Adrenal gland (tissue), 12 donors: ENCODE data around the gene RAMACL. TPM values are rescaled to one million over a fixed set of nuclear protein-coding genes. Genes with fewer than 3 reads are reported as not detected.

Source experiments
- DNase-seq, 7 donors: peaks; one replicate each; pipeline ENCODE4 v3.0.0-alpha.2; 2019 to 2020
- H3K27ac ChIP-seq, 5 donors: fragments of 200-600 bp; sonication (generic) in 4 of 5; 1 replicate in 3 of 5; 2 replicates in 2 of 5; pipeline versions ENCODE4 v1.5.1 to v1.8.0; 2016 to 2020; ENCODE audit warnings: mild to moderate bottlenecking in 1 of 5
- H3K27me3 ChIP-seq: fragments of 200-600 bp; 2 replicates; pipeline ENCODE4 v1.8.0; 2021
- H3K36me3 ChIP-seq, 2 donors: fragments of 200-600 bp; replicated peaks in 1 of 2; 1 replicate in 1 of 2; 2 replicates in 1 of 2; pipeline versions ENCODE4 v1.5.1 to v1.8.0; 2018 to 2022
- H3K4me1 ChIP-seq, 2 donors: fragments of 200-600 bp; replicated peaks in 1 of 2; 1 replicate in 1 of 2; 2 replicates in 1 of 2; pipeline versions ENCODE4 v1.5.1 to v1.8.0; 2018 to 2021
- H3K4me3 ChIP-seq, 4 donors: fragments of 200-600 bp; sonication (generic) in 3 of 4; one replicate each; pipeline ENCODE4 v1.5.1; 2016 to 2018
- H3K9me3 ChIP-seq, 3 donors: fragments of 200-600 bp; sonication (generic) in 1 of 3; replicated peaks in 1 of 3; 1 replicate in 2 of 3; 2 replicates in 1 of 3; pipeline versions ENCODE4 v1.5.1 to v1.8.0; 2016 to 2021
- CTCF ChIP-seq, 6 experiments: fragments of 450-650 bp in 4 of 6; fragments of 200-600 bp in 2 of 6; sonication (generic) in 1 of 6; IDR thresholded peaks; 1 replicate in 5 of 6; 2 replicates in 1 of 6; pipeline versions ENCODE4 v1.5.1 to v1.8.0; 2016 to 2021; ENCODE audit warnings: antibody characterized with exemption in 6 of 6, mild to moderate bottlenecking in 2 of 6, moderate library complexity in 1 of 6
- POLR2A ChIP-seq, 2 donors: fragments of 450-650 bp; IDR thresholded peaks; one replicate each; pipeline ENCODE4 v1.6.1; 2017; ENCODE audit warnings: antibody characterized with exemption in 2 of 2, mild to moderate bottlenecking in 2 of 2, moderate library complexity in 1 of 2
- WGBS, 4 donors: extraction: QIAGEN DNeasy Blood & Tissue Kit in 2 of 4; methylation state at CpG; one replicate each; pipeline versions ENCODE4 v1.1.5 to v1.1.7; 2013 to 2017; 5-methylcytosine and 5-hydroxymethylcytosine counted together
- intact Hi-C, 2 donors: fragments of 100-400 bp; cut with DNase I; formaldehyde crosslinking; loops; one replicate each; pipeline versions ENCODE4 v1.14.1 to v1.15.0; 2022 to 2023
- polyA plus RNA-seq, 3 donors: library from polyadenylated mRNA; stranded (reverse); fragments of 200-250 nt in 2 of 3; fragments of 350-450 nt in 1 of 3; fragmentation: Illumina TruSeq in 1 of 3; extraction: RNeasy Lipid Tissue Mini Kit (QIAGEN cat#74804) in 1 of 3; gene quantifications; one replicate each; pipeline ENCODE4 v1.2.3, GENCODE V29; 2013 to 2014
- total RNA-seq, 9 donors: library from RNA; depleted of rRNA in 4 of 9; stranded (reverse); fragments of >200 nt in 4 of 9; fragments of 120-200 nt in 1 of 9; fragmentation: NEBNext Ultra II Directional in 1 of 9; extraction: Animal tissue kit (Norgen Biotek cat#: 25700) in 1 of 9; gene quantifications; one replicate each; pipeline versions ENCODE4 v1.1.0 to v1.2.4, GENCODE V29; 2013 to 2023
- donor health status: healthy with polysubstance abuse.
- donor health status: Bipolar disorder and iron deficiency.
- donor health status: DM: yes; HTN: yes; CAD: no.
- donor health status: DM: no; HTN: no; CAD: no.
- donor health status: DM: no; HTN: no; CAD: no.
- donor health status: DM: yes; HTN: yes; CAD: no.

The RAMACL gene
- total and polyA plus RNA-seq, 12 donors = 0.14 to 4.2 (median 0.46) TPM

GRCh38 chr6:166545156-166546034, 41.1 kb downstream of the RAMACL start:
- Histone ChIP-seq H3K27me3 (no peaks in the 10 kb centered on the region), H3K4me3 (no peak overlapping the region), H3K9me3 (no peaks in the 10 kb centered on the region), H3K36me3 (no peaks in the 10 kb centered on the region), H3K27ac (no peak overlapping the region), H3K4me1 (no peaks in the 10 kb centered on the region)
- no peak for TF ChIP-seq CTCF (IDR thresholded peaks at IDR 0.05)
- TF ChIP-seq POLR2A (IDR thresholded peaks at IDR 0.05) = no peak
- WGBS, 4 donors = 89 to 92% (median 91%) methylated on average over 19 of the region's 19 CpGs
- DNase-seq = peak in 1 of 7 donors; percentile 34
- intact Hi-C loops = no loop called here

GRCh38 chr6:166544296-166544605, 42.2 kb downstream of the RAMACL start:
- intact Hi-C loops = no loop called here
- Histone ChIP-seq H3K27me3 (no peaks in the 10 kb centered on the region), H3K4me1 (no peaks in the 10 kb centered on the region), H3K9me3 (no peaks in the 10 kb centered on the region), H3K4me3 (no peak overlapping the region), H3K36me3 (no peaks in the 10 kb centered on the region), H3K27ac (no peak overlapping the region)
- TF ChIP-seq CTCF (IDR thresholded peaks at IDR 0.05) = no peak
- TF ChIP-seq POLR2A (IDR thresholded peaks at IDR 0.05) = no peak
- WGBS, 4 donors = 88 to 94% (median 92%) methylated on average over 10 of the region's 10 CpGs
- DNase-seq = no peak

GRCh38 chr6:166543603-166544295, 42.7 kb downstream of the RAMACL start:
- H3K36me3 ChIP-seq = no peaks in the 10 kb centered on the region
- intact Hi-C loops = no loop called here
- H3K27ac ChIP-seq = no peak overlapping the region
- H3K9me3 ChIP-seq = no peaks in the 10 kb centered on the region
- H3K4me3 ChIP-seq = no peak overlapping the region
- 86 to 90% (median 88%) methylated on average over 9 of the region's 9 CpGs for WGBS, 4 donors
- H3K4me1 ChIP-seq = no peaks in the 10 kb centered on the region
- no peak for TF ChIP-seq POLR2A (IDR thresholded peaks at IDR 0.05)
- TF ChIP-seq CTCF (IDR thresholded peaks at IDR 0.05) = no peak
- H3K27me3 ChIP-seq = no peaks in the 10 kb centered on the region
- DNase-seq = no peak

- Histone ChIP-seq H3K27ac (no peak overlapping the region), H3K9me3 (no peaks in the 10 kb centered on the region), H3K27me3 (no peaks in the 10 kb centered on the region), H3K36me3 (no peaks in the 10 kb centered on the region), H3K4me3 (no peak overlapping the region), H3K4me1 (no peaks in the 10 kb centered on the region)
- intact Hi-C loops = no loop called here
- WGBS, 4 donors = 66 to 78% (median 73%) methylated on average over 4 of the region's 4 CpGs
- no peak for TF ChIP-seq POLR2A (IDR thresholded peaks at IDR 0.05)
- TF ChIP-seq CTCF (IDR thresholded peaks at IDR 0.05) = no peak
- DNase-seq = no peak
These were observed 43.9 kb downstream of the RAMACL start for GRCh38 chr6:166542580-166542912.
